Panc1 (cell line): ENCODE data around the gene ZNF202. TPM values are rescaled to one million over a fixed set of nuclear protein-coding genes. Genes with fewer than 3 reads are reported as not detected.

Source experiments
- ATAC-seq: fragments of 200-7000 bp; cut with Tn5 transposase; 2 replicates; pipeline ENCODE4 v1.9.1; 2020; ENCODE audit warnings: mild to moderate bottlenecking, moderate library complexity
- BruUV-seq: library from RNA; stranded (reverse); fragments of 400-500 nt; replicated peaks from 2 replicates; lab custom pipeline; 2021; lab: Mats Ljungman, UMichigan
- CTCF ChIA-PET: fragments of 300-600 bp; sonication (Branson Sonifier 250); formaldehyde crosslinking; loops from one replicate; lab custom pipeline; 2022; ENCODE audit warnings: antibody characterized with exemption; lab: Charles Lee
- POLR2A ChIA-PET: fragments of 300-600 bp; sonication (Branson Sonifier 250); formaldehyde crosslinking; loops from one replicate; lab custom pipeline; 2022; ENCODE audit warnings: antibody characterized with exemption; lab: Charles Lee
- DNase-seq: peaks from one replicate; pipeline ENCODE4 v3.0.0-alpha.2; 2010; ENCODE audit warnings: low read depth, low spot score
- H3K27ac ChIP-seq: 2 replicates; pipeline ENCODE4 v1.5.1; 2011; ENCODE audit warnings: mild to moderate bottlenecking, low read length, inconsistent platforms
- H3K27me3 ChIP-seq: fragments of 200-500 bp; sonication (Bioruptor generic); 2 replicates; pipeline ENCODE4 v1.6.0; 2014; ENCODE audit warnings: low read length, inconsistent platforms; ENCODE audit not compliant: control insufficient read depth, insufficient read depth
- H3K36me3 ChIP-seq: fragments of 200-500 bp; sonication (Bioruptor generic); 2 replicates; pipeline ENCODE4 v1.5.1; 2014; ENCODE audit warnings: inconsistent platforms, mild to moderate bottlenecking, low read length, moderate library complexity; ENCODE audit not compliant: control insufficient read depth, insufficient read depth
- H3K4me1 ChIP-seq: 2 replicates; pipeline ENCODE4 v1.5.1; 2011; ENCODE audit warnings: inconsistent platforms, mild to moderate bottlenecking, low read length, moderate library complexity; ENCODE audit not compliant: control insufficient read depth, insufficient read depth
- H3K4me3 ChIP-seq, 2 experiments: 2 replicates each; pipeline ENCODE4 v1.5.1; 2011 to 2012; ENCODE audit warnings: low read depth in 2 of 2, low read length in 2 of 2, mild to moderate bottlenecking in 2 of 2, inconsistent platforms in 1 of 2, moderate library complexity in 1 of 2
- H3K9me3 ChIP-seq: fragments of 200-500 bp; sonication (Bioruptor generic); 2 replicates; pipeline ENCODE4 v1.5.1; 2014; ENCODE audit warnings: low read depth, mild to moderate bottlenecking, inconsistent platforms, low read length, moderate library complexity; ENCODE audit not compliant: control insufficient read depth, insufficient read depth
- POLR2AphosphoS5 ChIP-seq: IDR thresholded peaks from 2 replicates; pipeline ENCODE4 v1.6.1; 2012; ENCODE audit warnings: mild to moderate bottlenecking, low read depth, low read length, moderate library complexity
- REST ChIP-seq, 2 experiments: IDR thresholded peaks; 2 replicates each; pipeline ENCODE4 v1.6.1; 2011 to 2012; ENCODE audit warnings: low read depth in 2 of 2, control low read depth in 1 of 2, low read length in 1 of 2, mild to moderate bottlenecking in 1 of 2, moderate library complexity in 1 of 2; ENCODE audit not compliant: insufficient read depth in 1 of 2
- SIN3A ChIP-seq: IDR thresholded peaks from 2 replicates; pipeline ENCODE4 v1.6.1; 2012; ENCODE audit warnings: low read depth, mild to moderate bottlenecking, low read length, moderate library complexity, borderline replicate concordance; ENCODE audit not compliant: insufficient read depth
- TCF7L2 ChIP-seq: IDR thresholded peaks from 2 replicates; pipeline ENCODE4 v1.6.1; 2011; ENCODE audit warnings: mild to moderate bottlenecking, low read depth, low read length, inconsistent platforms
- in situ Hi-C: cut with HindIII; loops from 2 replicates; pipeline ENCODE4 v1.10.0; 2016; ENCODE audit warnings: low sequenced_read_pairs, low pct_unique_long_range_greater_than_20kb
- intact Hi-C: fragments of 100-400 bp; cut with micrococcal nuclease; formaldehyde crosslinking; loops from one replicate; pipeline ENCODE4 v1.10.0; 2022; ENCODE audit not compliant: unreplicated experiment
- total RNA-seq: library from RNA; stranded (reverse); gene quantifications from one replicate; pipeline ENCODE4 v1.2.1, GENCODE V29; 2021; ENCODE audit not compliant: unreplicated experiment
- TF ChIP-seq, protein P1 (sequence below): fragments of 450-650 bp; IDR thresholded peaks from 2 replicates; pipeline ENCODE4 v1.5.1; 2017; ENCODE audit warnings: mild to moderate bottlenecking

ZNF202 gene
- total RNA-seq, 1 experiment from 2014 or later, result 24.5 TPM

DNA sequence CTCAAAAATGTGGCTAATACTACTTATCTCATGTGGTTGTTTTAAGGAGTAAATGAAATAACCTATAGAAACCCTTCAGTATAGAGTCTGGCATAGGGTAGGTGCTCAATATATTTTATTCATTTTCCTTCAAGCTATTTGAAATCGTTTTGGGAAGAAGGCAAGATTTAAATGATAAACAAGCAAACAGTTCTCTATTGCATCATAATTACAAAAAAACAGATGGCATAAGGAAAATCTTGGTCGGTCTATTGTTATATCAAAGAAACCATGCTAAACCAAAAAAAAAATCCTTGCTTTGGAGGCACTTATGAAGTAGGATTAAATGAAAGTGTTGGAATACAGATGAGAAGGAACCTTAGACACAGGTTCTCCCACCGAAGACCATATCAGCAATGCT is 4.7 kb downstream of the ZNF202 start:
- H3K36me3 ChIP-seq, result peaks cover 17% of the 10 kb centered on the region
- 0 out of 2 replicates have a peak, but pooled peaks cover 9% of the 10 kb centered on the region for H3K4me1 ChIP-seq
- intact Hi-C loops (no loop called here), in situ Hi-C loops (no loop called here)
- TF ChIP-seq REST (IDR thresholded peaks at IDR 0.05; ENCODE audit: insufficient read depth in 1 of 2, low read depth in 2 of 2, low read length in 1 of 2) (no peak), TCF7L2 (no peak), POLR2AphosphoS5 (no peak)
- BruUV-seq, result no TSS peak
- DNase-seq (no peak), ATAC-seq (no peak)
- no peak overlapping the region for H3K27ac ChIP-seq
- H3K9me3 ChIP-seq, result peaks cover 42% of the 10 kb centered on the region; the same call in 1 of the 2 replicates
- no peaks in the 10 kb centered on the region for H3K27me3 ChIP-seq
- CTCF ChIA-PET, result no interaction called here
- H3K4me3 ChIP-seq, result no peak overlapping the region
- POLR2A ChIA-PET, result no interaction called here

DNA sequence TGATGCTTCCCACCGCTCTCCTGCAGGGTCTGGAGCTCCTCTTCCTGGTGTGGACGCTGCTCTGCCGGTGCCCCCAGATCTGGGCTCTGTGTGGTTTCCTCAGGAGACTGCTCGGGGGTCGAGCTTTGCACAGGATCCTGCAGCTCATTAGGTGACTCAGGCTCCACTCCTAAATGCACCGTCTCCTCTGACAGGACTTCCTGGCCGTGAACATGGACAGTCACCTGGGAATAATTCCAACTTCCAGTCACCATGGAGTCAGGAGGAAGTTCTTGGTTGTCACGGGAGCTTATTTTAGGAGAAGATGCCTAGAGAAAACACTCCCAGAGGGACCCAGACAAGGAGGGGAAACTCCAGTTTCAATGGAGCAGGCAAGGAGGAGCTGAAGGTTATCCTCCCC is 11.9 kb downstream of the ZNF202 start:
- ATAC-seq (no peak), DNase-seq (no peak)
- CTCF ChIA-PET, result no interaction called here
- H3K27ac ChIP-seq, result no peak overlapping the region
- intact Hi-C loops (no loop called here), in situ Hi-C loops (no loop called here)
- no peak overlapping the region for H3K4me3 ChIP-seq
- POLR2A ChIA-PET, result interaction anchor here (0.6 kb wide), 1 partner anchor 14 kb away, joined by 10 read pairs; no protein-coding TSS in a partner anchor
- TF ChIP-seq POLR2AphosphoS5 (no peak), REST (IDR thresholded peaks at IDR 0.05; ENCODE audit: insufficient read depth in 1 of 2, low read depth in 2 of 2, low read length in 1 of 2) (no peak), SIN3A (no peak), TCF7L2 (no peak)
- TF ChIP-seq, protein P1, sequence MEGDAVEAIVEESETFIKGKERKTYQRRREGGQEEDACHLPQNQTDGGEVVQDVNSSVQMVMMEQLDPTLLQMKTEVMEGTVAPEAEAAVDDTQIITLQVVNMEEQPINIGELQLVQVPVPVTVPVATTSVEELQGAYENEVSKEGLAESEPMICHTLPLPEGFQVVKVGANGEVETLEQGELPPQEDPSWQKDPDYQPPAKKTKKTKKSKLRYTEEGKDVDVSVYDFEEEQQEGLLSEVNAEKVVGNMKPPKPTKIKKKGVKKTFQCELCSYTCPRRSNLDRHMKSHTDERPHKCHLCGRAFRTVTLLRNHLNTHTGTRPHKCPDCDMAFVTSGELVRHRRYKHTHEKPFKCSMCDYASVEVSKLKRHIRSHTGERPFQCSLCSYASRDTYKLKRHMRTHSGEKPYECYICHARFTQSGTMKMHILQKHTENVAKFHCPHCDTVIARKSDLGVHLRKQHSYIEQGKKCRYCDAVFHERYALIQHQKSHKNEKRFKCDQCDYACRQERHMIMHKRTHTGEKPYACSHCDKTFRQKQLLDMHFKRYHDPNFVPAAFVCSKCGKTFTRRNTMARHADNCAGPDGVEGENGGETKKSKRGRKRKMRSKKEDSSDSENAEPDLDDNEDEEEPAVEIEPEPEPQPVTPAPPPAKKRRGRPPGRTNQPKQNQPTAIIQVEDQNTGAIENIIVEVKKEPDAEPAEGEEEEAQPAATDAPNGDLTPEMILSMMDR, result no peak
- no TSS peak for BruUV-seq
- no peaks in the 10 kb centered on the region for H3K27me3 ChIP-seq
- no peaks in the 10 kb centered on the region for H3K4me1 ChIP-seq
- peaks cover 31% of the 10 kb centered on the region for H3K36me3 ChIP-seq
- peaks cover 51% of the 10 kb centered on the region for H3K9me3 ChIP-seq
